Neural crest cell (in vitro differentiated cells): Measurements from ENCODE around the gene TUBGCP2. TPM values are rescaled to one million over a fixed set of nuclear protein-coding genes. Genes with fewer than 3 reads are reported as not detected.
"Not testable (repeated sequence)": the region's sequence is repeated elsewhere in the genome, so short reads cannot be mapped to it uniquely, and the experiment has no call there.

Experiments used
- DNase-seq: peaks from one replicate; pipeline ENCODE4 v3.0.0; 2021; ENCODE audit warnings: low read depth, mixed read lengths, low spot score
- H3K27ac Mint-ChIP-seq: one replicate; pipeline ENCODE4 v1.8.0; 2021; ENCODE audit warnings: mild to moderate bottlenecking, mixed read lengths; ENCODE audit not compliant: unreplicated experiment
- H3K27me3 Mint-ChIP-seq: 2 replicates; pipeline ENCODE4 v1.8.0; 2021; ENCODE audit warnings: low read depth, mild to moderate bottlenecking, mixed read lengths
- H3K36me3 Mint-ChIP-seq: 2 replicates; pipeline ENCODE4 v1.8.0; 2021; ENCODE audit warnings: low read depth, mild to moderate bottlenecking, mixed read lengths
- H3K4me1 Mint-ChIP-seq: 2 replicates; pipeline ENCODE4 v1.8.0; 2021; ENCODE audit warnings: mixed read lengths
- H3K4me3 Mint-ChIP-seq: one replicate; pipeline ENCODE4 v1.8.0; 2021; ENCODE audit warnings: mild to moderate bottlenecking, mixed read lengths
- H3K9me3 Mint-ChIP-seq: 2 replicates; pipeline ENCODE4 v1.8.0; 2021; ENCODE audit warnings: mixed read lengths
- CTCF ChIP-seq: fragments of 200-600 bp; sonication (generic); conservative IDR thresholded peaks from 2 replicates; pipeline ENCODE4 v1.5.0; 2021; ENCODE audit warnings: antibody characterized with exemption, mild to moderate bottlenecking
- total RNA-seq: library from RNA; stranded (reverse); gene quantifications from 2 replicates; pipeline ENCODE4 v1.2.1, GENCODE V29; 2021

Gene TUBGCP2
- total RNA-seq, 1 donor from 2014 or later: 70.0 TPM

- no peak overlapping the region for H3K27ac Mint-ChIP-seq
- peaks cover 11% of the 10 kb centered on the region for H3K4me1 Mint-ChIP-seq
- H3K4me3 Mint-ChIP-seq: peak overlapping the region; percentile 31
- DNase-seq: no peak
- no peak for TF ChIP-seq CTCF
- no peaks in the 10 kb centered on the region for H3K36me3 Mint-ChIP-seq
- no peaks in the 10 kb centered on the region for H3K9me3 Mint-ChIP-seq
- H3K27me3 Mint-ChIP-seq: peaks cover 59% of the 10 kb centered on the region
Observed at GRCh38 chr10:133325440-133326222, 17.0 kb upstream of the TUBGCP2 start.

GRCh38 chr10:133324857-133325260, 16.2 kb upstream of the TUBGCP2 start:
- no peak for TF ChIP-seq CTCF
- Mint-ChIP-seq H3K4me3 (no peak overlapping the region), H3K27ac (no peak overlapping the region), H3K27me3 (peaks cover 60% of the 10 kb centered on the region), H3K9me3 (peaks cover 4% of the 10 kb centered on the region), H3K36me3 (no peaks in the 10 kb centered on the region), H3K4me1 (peaks cover 10% of the 10 kb centered on the region)
- DNase-seq: no peak

- peak; percentile 55 for DNase-seq
- H3K27me3 Mint-ChIP-seq: peaks cover 58% of the 10 kb centered on the region
- no peak for TF ChIP-seq CTCF
- H3K4me3 Mint-ChIP-seq: no peak overlapping the region
- H3K36me3 Mint-ChIP-seq: no peaks in the 10 kb centered on the region
- peaks cover 4% of the 10 kb centered on the region for H3K9me3 Mint-ChIP-seq
- peaks cover 7% of the 10 kb centered on the region for H3K4me1 Mint-ChIP-seq
- H3K27ac Mint-ChIP-seq: no peak overlapping the region
Observed at GRCh38 chr10:133324198-133324792, 15.6 kb upstream of the TUBGCP2 start.

GRCh38 chr10:133322064-133322709, 13.5 kb upstream of the TUBGCP2 start:
- DNase-seq, H3K27ac Mint-ChIP-seq, H3K4me3 Mint-ChIP-seq, H3K9me3 Mint-ChIP-seq, H3K36me3 Mint-ChIP-seq: not testable (repeated sequence)
- peaks cover 10% of the 10 kb centered on the region for H3K4me1 Mint-ChIP-seq
- H3K27me3 Mint-ChIP-seq: peaks cover 41% of the 10 kb centered on the region

GRCh38 chr10:133320852-133321422, 12.3 kb upstream of the TUBGCP2 start:
- not testable (repeated sequence) for H3K9me3 Mint-ChIP-seq, H3K36me3 Mint-ChIP-seq, H3K27ac Mint-ChIP-seq, H3K4me1 Mint-ChIP-seq, H3K4me3 Mint-ChIP-seq, DNase-seq
- peaks cover 29% of the 10 kb centered on the region for H3K27me3 Mint-ChIP-seq

- Mint-ChIP-seq H3K27me3 (peaks cover 19% of the 10 kb centered on the region), H3K9me3 (peaks cover 4% of the 10 kb centered on the region), H3K36me3 (no peaks in the 10 kb centered on the region), H3K27ac (no peak overlapping the region), H3K4me1 (peaks cover 11% of the 10 kb centered on the region), H3K4me3 (peak overlapping the region; percentile 44)
- peak; percentile 90 for TF ChIP-seq CTCF
- DNase-seq: peak; percentile 87
Observed at GRCh38 chr10:133318494-133319127, 9.9 kb upstream of the TUBGCP2 start.
